HEK293 (cell line): ENCODE results near the gene PTGER4.

Experiments used
- CTCF ChIA-PET: fragments of 350-600 bp; formaldehyde crosslinking; extraction: SDS; loops from one replicate; lab custom pipeline; 2021; ENCODE audit warnings: antibody characterized with exemption; lab: Yijun Ruan, JAX
- POLR2A ChIA-PET: fragments of 300-600 bp; formaldehyde crosslinking; extraction: SDS; loops from one replicate; lab custom pipeline; 2020; ENCODE audit warnings: antibody characterized with exemption, inconsistent platforms; lab: Yijun Ruan, JAX
- H3K27ac ChIP-seq: fragments of 200-500 bp; sonication (Bioruptor generic); 2 replicates; pipeline ENCODE4 v1.5.1; 2014; ENCODE audit warnings: low read depth, low read length, control low read depth, inconsistent platforms; ENCODE audit errors: extremely low read depth
- H3K36me3 ChIP-seq, 2 experiments: fragments of 200-500 bp in 1 of 2; sonication (Bioruptor generic) in 1 of 2; 1 replicate in 1 of 2; 2 replicates in 1 of 2; pipeline ENCODE4 v1.5.1; 2014 to 2017; ENCODE audit warnings: inconsistent platforms in 2 of 2, low read length in 2 of 2; ENCODE audit not compliant: control insufficient read depth in 2 of 2, insufficient read depth in 1 of 2
- H3K4me1 ChIP-seq: fragments of 200-500 bp; sonication (Bioruptor generic); 2 replicates; pipeline ENCODE4 v1.5.1; 2014; ENCODE audit warnings: mild to moderate bottlenecking, low read length, inconsistent platforms; ENCODE audit not compliant: control insufficient read depth, insufficient read depth
- H3K4me3 ChIP-seq: 2 replicates; pipeline ENCODE4 v1.5.1; 2011; ENCODE audit warnings: low read depth, mild to moderate bottlenecking, control low read depth, low read length, moderate library complexity
- H3K9me3 ChIP-seq: fragments of 200-500 bp; sonication (Bioruptor generic); 2 replicates; pipeline ENCODE4 v1.5.1; 2014; ENCODE audit warnings: low read depth, low read length, inconsistent platforms; ENCODE audit not compliant: control insufficient read depth, insufficient read depth
- BCL11B ChIP-seq: fragments of 450-650 bp; formaldehyde crosslinking; IDR thresholded peaks from 2 replicates; pipeline ENCODE4 v1.5.1; 2016; ENCODE audit warnings: low read depth, missing biosample characterization, missing genetic modification characterization
- SCRT1 ChIP-seq: fragments of 450-650 bp; formaldehyde crosslinking; IDR thresholded peaks from 2 replicates; pipeline ENCODE4 v1.5.1; 2016; ENCODE audit warnings: missing biosample characterization, missing genetic modification characterization, borderline replicate concordance
- SETDB1 ChIP-seq: IDR thresholded peaks from one replicate; pipeline ENCODE4 v1.6.1; 2017; ENCODE audit warnings: mild to moderate bottlenecking, low read length, moderate library complexity, mixed read lengths; ENCODE audit not compliant: insufficient read length
- TCF7L2 ChIP-seq: IDR thresholded peaks from 2 replicates; pipeline ENCODE4 v1.6.1; 2011; ENCODE audit warnings: low read depth, mild to moderate bottlenecking, inconsistent platforms, low read length, moderate library complexity, borderline replicate concordance
- YY1 ChIP-seq: fragments of 450-650 bp; formaldehyde crosslinking; IDR thresholded peaks from 2 replicates; pipeline ENCODE4 v1.5.1; 2018; ENCODE audit warnings: missing biosample characterization, missing genetic modification characterization
- ZNF138 ChIP-seq: fragments of 450-650 bp; formaldehyde crosslinking; IDR thresholded peaks from 2 replicates; pipeline ENCODE4 v1.5.1; 2016; ENCODE audit warnings: missing biosample characterization, missing genetic modification characterization, borderline replicate concordance
- ZNF23 ChIP-seq: fragments of 450-650 bp; formaldehyde crosslinking; IDR thresholded peaks from 2 replicates; pipeline ENCODE4 v1.5.1; 2016; ENCODE audit warnings: missing biosample characterization, missing genetic modification characterization, borderline replicate concordance
- ZNF544 ChIP-seq: fragments of 450-650 bp; formaldehyde crosslinking; IDR thresholded peaks from 2 replicates; pipeline ENCODE4 v1.5.0; 2017; ENCODE audit warnings: missing biosample characterization, missing genetic modification characterization
- ZNF548 ChIP-seq: fragments of 450-650 bp; formaldehyde crosslinking; IDR thresholded peaks from 2 replicates; pipeline ENCODE4 v1.5.1; 2016; ENCODE audit warnings: missing biosample characterization, missing genetic modification characterization
- ZNF623 ChIP-seq: fragments of 450-650 bp; formaldehyde crosslinking; IDR thresholded peaks from 2 replicates; pipeline ENCODE4 v1.5.1; 2016; ENCODE audit warnings: missing biosample characterization, missing genetic modification characterization
- ZNF654 ChIP-seq: fragments of 450-650 bp; formaldehyde crosslinking; IDR thresholded peaks from 2 replicates; pipeline ENCODE4 v1.5.1; 2016; ENCODE audit warnings: low read depth, missing biosample characterization, missing genetic modification characterization
- ZNF677 ChIP-seq: fragments of 450-650 bp; IDR thresholded peaks from 2 replicates; pipeline ENCODE4 v1.5.0; 2018; ENCODE audit warnings: missing biosample characterization, mild to moderate bottlenecking, missing genetic modification characterization, moderate library complexity
- ZNF785 ChIP-seq: fragments of 450-650 bp; formaldehyde crosslinking; IDR thresholded peaks from 2 replicates; pipeline ENCODE4 v1.5.1; 2016; ENCODE audit warnings: missing biosample characterization, missing genetic modification characterization
- TF ChIP-seq, protein P1 (sequence below): fragments of 450-650 bp; formaldehyde crosslinking; IDR thresholded peaks from 2 replicates; pipeline ENCODE4 v1.5.1; 2016; ENCODE audit warnings: missing biosample characterization, missing genetic modification characterization
- TF ChIP-seq, protein P2 (sequence below): fragments of 450-650 bp; formaldehyde crosslinking; IDR thresholded peaks from 2 replicates; pipeline ENCODE4 v1.5.1; 2016; ENCODE audit warnings: missing biosample characterization, missing genetic modification characterization, borderline replicate concordance
- TF ChIP-seq, protein P3 (sequence below): sonication (generic); formaldehyde crosslinking; IDR thresholded peaks from 2 replicates; pipeline ENCODE4 v1.8.1; 2022; ENCODE audit warnings: mild to moderate bottlenecking, moderate library complexity, missing genetic modification reagents
- TF ChIP-seq, protein P4 (sequence below): fragments of 450-650 bp; formaldehyde crosslinking; IDR thresholded peaks from 2 replicates; pipeline ENCODE4 v1.5.0; 2017; ENCODE audit warnings: missing biosample characterization, missing genetic modification characterization, borderline replicate concordance

The PTGER4 gene

DNA sequence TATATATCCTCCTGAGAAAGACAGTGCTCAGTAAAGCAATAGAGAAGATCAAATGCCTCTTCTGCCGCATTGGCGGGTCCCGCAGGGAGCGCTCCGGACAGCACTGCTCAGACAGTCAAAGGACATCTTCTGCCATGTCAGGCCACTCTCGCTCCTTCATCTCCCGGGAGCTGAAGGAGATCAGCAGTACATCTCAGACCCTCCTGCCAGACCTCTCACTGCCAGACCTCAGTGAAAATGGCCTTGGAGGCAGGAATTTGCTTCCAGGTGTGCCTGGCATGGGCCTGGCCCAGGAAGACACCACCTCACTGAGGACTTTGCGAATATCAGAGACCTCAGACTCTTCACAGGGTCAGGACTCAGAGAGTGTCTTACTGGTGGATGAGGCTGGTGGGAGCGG is 12.2 kb downstream of the PTGER4 start:
- no peak for TF ChIP-seq ZNF785
- TF ChIP-seq ZNF138 (tag by site-specific recombination) = no peak
- TF ChIP-seq YY1 = no peak
- TF ChIP-seq, protein P1, sequence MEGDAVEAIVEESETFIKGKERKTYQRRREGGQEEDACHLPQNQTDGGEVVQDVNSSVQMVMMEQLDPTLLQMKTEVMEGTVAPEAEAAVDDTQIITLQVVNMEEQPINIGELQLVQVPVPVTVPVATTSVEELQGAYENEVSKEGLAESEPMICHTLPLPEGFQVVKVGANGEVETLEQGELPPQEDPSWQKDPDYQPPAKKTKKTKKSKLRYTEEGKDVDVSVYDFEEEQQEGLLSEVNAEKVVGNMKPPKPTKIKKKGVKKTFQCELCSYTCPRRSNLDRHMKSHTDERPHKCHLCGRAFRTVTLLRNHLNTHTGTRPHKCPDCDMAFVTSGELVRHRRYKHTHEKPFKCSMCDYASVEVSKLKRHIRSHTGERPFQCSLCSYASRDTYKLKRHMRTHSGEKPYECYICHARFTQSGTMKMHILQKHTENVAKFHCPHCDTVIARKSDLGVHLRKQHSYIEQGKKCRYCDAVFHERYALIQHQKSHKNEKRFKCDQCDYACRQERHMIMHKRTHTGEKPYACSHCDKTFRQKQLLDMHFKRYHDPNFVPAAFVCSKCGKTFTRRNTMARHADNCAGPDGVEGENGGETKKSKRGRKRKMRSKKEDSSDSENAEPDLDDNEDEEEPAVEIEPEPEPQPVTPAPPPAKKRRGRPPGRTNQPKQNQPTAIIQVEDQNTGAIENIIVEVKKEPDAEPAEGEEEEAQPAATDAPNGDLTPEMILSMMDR (tag by site-specific recombination) = no peak
- TF ChIP-seq, protein P2, sequence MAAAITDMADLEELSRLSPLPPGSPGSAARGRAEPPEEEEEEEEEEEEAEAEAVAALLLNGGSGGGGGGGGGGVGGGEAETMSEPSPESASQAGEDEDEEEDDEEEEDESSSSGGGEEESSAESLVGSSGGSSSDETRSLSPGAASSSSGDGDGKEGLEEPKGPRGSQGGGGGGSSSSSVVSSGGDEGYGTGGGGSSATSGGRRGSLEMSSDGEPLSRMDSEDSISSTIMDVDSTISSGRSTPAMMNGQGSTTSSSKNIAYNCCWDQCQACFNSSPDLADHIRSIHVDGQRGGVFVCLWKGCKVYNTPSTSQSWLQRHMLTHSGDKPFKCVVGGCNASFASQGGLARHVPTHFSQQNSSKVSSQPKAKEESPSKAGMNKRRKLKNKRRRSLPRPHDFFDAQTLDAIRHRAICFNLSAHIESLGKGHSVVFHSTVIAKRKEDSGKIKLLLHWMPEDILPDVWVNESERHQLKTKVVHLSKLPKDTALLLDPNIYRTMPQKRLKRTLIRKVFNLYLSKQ (tag by site-specific recombination) = no peak
- TF ChIP-seq TCF7L2 = no peak
- no peak for TF ChIP-seq SETDB1
- no peak for TF ChIP-seq ZNF677
- TF ChIP-seq BCL11B (tag by site-specific recombination) = no peak
- TF ChIP-seq ZNF544 = no peak
- TF ChIP-seq, all 188 proteins: peak for 0
- POLR2A ChIA-PET = no interaction called here
- CTCF ChIA-PET = interaction anchor here (0.6 to 0.9 kb wide), 3 partner anchors 41 to 855 kb away, joined by 3 to 4 read pairs (median 3); no protein-coding TSS in a partner anchor

DNA sequence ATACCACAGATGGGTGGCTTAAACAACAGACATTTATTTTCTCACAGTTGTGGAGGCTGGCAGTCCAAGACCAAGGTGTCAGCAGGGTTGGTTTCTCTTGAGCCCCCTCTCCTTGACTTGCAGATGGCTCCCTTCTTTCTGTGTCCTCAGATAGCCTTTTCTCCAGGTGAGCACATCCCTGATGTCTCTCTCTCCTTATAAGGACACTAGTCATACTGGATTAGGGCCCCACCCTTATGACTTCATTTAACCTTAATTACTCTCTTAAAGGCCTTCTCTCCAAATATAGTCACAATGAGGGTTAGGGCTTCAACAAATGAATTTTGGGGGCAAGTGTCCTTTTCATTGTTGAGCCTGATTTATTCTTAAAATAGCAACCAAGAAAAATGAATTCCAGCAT is 14.7 kb downstream of the PTGER4 start:
- no peak for TF ChIP-seq ZNF623
- TF ChIP-seq ZNF654 (tag by site-specific recombination) = no peak
- TF ChIP-seq ZNF23 (tag by site-specific recombination) = no peak
- peak; percentile 78 for TF ChIP-seq ZNF548 (tag by site-specific recombination)
- TF ChIP-seq, protein P3, sequence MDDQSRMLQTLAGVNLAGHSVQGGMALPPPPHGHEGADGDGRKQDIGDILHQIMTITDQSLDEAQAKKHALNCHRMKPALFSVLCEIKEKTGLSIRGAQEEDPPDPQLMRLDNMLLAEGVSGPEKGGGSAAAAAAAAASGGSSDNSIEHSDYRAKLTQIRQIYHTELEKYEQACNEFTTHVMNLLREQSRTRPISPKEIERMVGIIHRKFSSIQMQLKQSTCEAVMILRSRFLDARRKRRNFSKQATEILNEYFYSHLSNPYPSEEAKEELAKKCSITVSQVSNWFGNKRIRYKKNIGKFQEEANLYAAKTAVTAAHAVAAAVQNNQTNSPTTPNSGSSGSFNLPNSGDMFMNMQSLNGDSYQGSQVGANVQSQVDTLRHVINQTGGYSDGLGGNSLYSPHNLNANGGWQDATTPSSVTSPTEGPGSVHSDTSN = no peak
- TF ChIP-seq SCRT1 = no peak
- TF ChIP-seq, protein P4, sequence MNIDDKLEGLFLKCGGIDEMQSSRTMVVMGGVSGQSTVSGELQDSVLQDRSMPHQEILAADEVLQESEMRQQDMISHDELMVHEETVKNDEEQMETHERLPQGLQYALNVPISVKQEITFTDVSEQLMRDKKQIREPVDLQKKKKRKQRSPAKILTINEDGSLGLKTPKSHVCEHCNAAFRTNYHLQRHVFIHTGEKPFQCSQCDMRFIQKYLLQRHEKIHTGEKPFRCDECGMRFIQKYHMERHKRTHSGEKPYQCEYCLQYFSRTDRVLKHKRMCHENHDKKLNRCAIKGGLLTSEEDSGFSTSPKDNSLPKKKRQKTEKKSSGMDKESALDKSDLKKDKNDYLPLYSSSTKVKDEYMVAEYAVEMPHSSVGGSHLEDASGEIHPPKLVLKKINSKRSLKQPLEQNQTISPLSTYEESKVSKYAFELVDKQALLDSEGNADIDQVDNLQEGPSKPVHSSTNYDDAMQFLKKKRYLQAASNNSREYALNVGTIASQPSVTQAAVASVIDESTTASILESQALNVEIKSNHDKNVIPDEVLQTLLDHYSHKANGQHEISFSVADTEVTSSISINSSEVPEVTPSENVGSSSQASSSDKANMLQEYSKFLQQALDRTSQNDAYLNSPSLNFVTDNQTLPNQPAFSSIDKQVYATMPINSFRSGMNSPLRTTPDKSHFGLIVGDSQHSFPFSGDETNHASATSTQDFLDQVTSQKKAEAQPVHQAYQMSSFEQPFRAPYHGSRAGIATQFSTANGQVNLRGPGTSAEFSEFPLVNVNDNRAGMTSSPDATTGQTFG (tag by site-specific recombination) = no peak
- Histone ChIP-seq H3K9me3 (no peaks in the 10 kb centered on the region), H3K4me1 (no peaks in the 10 kb centered on the region), H3K36me3 (peaks cover 10 to 11% of the 10 kb centered on the region in 2 experiments), H3K4me3 (no peak overlapping the region), H3K27ac (no peak overlapping the region)
- CTCF ChIA-PET = interaction anchor here (1.0 to 1.3 kb wide), 2 partner anchors 8 to 185 kb away, joined by 3 to 6 read pairs; no protein-coding TSS in a partner anchor
- POLR2A ChIA-PET = interaction anchor here (1.1 kb wide), 1 partner anchor 14 kb away, joined by 3 read pairs; no protein-coding TSS in a partner anchor

More for the DNA sequence above, 12.2 kb downstream of the PTGER4 start:
- H3K27ac ChIP-seq = no peak overlapping the region
- peaks cover 10 to 11% of the 10 kb centered on the region in 2 experiments for H3K36me3 ChIP-seq
- H3K4me3 ChIP-seq = no peak overlapping the region
- H3K9me3 ChIP-seq = no peaks in the 10 kb centered on the region
- peaks cover 2% of the 10 kb centered on the region; the same call in 1 of the 2 replicates for H3K4me1 ChIP-seq
